NCI-H2171 treated with DMSO at 0.1 percent for 48 hours (cell line): ENCODE data around the gene PLEK.
"Not testable (repeated sequence)": the region's sequence is repeated elsewhere in the genome, so short reads cannot be mapped to it uniquely, and the experiment has no call there.

Experiments
- DNase-seq: peaks from one replicate; lab custom pipeline; 2025; lab: John Stamatoyannopoulos, UW

Gene PLEK, protein sequence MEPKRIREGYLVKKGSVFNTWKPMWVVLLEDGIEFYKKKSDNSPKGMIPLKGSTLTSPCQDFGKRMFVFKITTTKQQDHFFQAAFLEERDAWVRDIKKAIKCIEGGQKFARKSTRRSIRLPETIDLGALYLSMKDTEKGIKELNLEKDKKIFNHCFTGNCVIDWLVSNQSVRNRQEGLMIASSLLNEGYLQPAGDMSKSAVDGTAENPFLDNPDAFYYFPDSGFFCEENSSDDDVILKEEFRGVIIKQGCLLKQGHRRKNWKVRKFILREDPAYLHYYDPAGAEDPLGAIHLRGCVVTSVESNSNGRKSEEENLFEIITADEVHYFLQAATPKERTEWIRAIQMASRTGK

DNA sequence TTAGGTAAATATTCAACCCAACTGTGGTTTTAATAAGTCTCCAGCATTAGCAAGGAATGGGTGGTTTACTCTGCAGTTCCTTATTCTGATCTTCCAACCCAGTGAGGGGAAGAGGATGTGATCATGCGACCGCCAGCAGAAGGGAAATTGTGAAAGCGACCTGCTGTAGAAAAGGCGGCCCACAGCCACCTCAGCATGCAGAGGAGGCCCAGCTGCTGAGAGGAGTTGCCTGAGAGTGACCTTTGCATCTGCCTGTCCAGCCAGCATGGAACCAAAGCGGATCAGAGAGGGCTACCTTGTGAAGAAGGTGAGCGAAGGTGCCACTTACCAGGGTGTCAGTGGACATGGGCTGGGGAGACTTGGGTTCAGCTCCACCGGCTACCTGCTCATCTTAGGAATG is at the start of gene PLEK:
TSS of gene PLEK (plus strand) at position 196 of the 400 bp plus-strand sequence. CDS start at position 266, 70 bp downstream.
- no peak for DNase-seq

DNA sequence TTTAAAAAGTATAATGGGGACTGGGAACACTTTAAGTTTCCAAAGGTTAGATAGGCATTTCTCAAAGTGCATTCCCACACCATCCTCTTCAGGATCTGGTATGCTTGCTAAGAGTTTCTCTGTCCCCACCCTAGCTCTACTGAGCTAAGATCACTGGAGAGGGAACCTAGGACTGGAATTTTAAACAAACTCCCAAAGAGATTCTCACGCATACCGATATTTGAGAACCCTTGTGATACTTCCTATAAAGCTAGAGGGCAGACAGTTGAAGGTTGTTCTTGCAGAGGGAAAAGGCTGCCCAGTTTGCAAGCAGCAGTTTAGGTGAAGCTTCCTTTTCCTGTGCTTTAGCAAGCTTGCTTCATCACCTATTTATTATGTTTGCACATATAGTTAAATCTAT is 49.0 kb upstream of the PLEK start:
- DNase-seq: no peak

DNA sequence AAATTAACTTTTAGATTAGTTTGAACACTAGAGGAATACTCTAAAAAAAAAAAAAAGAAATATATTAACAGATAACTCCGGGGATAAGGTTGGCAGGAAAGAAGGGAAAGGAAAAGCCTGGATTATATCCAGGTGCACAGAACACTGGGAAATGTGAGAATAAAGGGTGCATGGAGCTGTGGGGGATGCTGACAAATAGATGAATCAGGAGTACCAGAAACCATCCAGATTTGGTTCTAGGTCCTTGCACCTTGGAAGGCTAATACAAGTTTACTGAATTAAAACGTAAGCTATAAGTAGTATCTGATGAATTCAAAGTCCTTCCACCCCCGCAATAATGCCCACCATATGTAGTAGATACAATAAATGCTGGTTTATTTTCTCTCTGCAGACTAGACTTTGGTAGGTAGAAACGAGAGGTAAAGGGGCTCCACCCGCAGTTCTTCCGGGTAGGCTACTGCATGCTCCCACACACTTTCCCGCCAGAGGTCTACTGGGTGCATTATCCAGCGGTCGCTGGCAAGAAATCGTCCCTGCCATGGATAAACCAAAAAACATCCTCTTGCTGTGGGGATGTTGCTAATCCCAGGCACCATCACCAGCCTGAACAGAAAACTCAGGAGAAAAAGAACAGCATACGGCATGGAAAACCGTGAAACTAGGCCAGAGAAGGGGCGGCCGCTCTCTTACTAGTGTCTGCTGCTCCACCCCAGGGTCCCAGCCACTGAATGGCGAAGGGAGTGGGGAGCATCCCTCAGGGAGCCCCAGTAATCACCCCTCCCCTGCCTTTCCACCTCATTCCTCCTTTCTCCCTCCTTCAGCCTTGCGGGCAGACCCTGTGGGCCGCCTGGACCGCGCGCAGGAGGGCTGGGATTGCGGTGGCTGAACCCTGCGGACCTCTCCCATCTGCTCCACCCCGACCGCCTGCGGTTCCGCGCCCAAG is 46.8 kb upstream of the PLEK start:
- DNase-seq: no peak

DNA sequence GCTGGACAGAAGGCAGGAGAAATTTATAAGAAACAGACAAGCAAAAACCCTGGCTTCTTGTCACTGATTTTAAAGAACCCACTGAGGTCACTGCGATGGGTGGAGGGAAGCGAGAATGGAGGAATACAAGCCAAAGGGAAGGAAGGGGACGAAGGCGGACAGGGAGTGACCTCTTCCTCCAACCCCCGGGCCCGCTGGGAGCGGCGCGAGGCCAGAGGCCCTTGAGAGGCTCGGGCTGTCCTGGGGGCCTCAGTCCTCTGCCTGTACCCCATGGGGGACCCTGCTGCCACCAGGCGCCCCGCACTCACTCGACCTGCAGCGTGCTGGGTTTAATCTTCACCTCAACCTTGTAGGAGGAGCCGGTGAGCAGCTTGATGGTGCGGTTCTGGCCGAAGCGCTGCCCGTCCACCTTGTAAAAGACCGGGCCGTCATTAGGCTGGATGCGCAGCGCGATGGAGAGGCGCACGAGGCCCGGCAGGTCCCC is 46.1 kb upstream of the PLEK start:
- DNase-seq: no peak

DNA sequence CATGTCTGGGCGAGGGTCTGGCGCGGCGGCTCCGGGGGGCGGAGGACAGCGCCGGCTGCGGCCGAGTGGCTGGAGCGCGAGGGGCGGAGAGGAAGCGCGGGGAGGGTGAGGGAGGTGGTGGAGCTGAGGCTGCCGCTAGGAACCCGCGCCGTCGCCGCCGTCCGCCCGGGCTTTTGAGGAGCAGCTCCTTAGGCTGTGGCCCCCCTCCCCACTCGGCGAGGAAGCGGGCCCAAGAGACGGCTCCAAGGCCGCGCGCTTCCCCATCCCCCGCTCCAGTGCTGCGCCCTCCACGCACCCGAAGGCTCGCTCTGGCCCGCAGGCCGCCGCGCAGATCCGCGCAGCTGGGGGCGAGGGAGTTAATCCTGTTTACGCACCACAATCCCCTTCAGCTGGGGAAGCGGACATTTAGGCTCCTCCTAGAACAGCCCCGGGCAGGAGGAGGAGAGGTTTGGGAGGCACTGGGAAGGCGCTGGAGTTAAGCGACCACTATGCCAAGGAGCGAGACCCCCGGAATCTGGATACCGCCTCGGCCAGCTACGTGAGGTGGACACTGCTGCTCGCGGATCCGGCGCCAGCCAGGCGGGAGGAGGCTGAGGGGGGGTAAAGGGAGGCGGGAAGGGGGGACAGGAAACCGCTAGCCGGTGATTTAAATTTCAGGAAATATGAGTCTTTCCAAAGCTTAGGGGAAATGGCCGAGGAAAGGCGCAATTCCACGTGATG is 45.5 kb upstream of the PLEK start, which contains the start of gene CNRIP1:
TSS of gene CNRIP1 (minus strand) at position 552 of the 720 bp plus-strand sequence. CDS start at position 3, 549 bp downstream.
- DNase-seq: peak; percentile 84

DNA sequence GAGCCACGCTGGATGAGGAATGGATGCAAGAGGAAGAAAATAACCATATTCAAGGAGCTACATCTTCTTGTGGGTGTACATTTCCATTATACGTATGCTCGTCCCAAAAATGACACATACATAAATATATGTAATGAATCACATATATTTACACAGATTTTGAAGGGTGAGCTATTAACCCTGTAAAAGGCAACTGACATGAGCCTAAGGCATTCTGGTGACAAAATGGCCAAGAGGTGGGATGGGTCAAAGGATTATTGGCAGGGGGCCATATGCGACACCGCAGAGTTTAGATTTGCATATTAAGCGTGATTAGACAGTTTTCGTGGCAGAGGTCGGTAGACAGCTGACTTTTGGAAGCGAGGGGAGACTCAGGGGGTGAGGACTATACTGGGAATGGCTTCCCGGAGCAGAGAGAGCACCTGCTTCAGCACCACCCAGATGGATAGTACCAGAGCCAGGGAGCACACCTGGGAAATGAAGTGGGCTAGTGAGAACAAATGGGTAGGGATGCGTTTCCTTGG is 44.9 kb upstream of the PLEK start:
- DNase-seq: peak; percentile 86

DNA sequence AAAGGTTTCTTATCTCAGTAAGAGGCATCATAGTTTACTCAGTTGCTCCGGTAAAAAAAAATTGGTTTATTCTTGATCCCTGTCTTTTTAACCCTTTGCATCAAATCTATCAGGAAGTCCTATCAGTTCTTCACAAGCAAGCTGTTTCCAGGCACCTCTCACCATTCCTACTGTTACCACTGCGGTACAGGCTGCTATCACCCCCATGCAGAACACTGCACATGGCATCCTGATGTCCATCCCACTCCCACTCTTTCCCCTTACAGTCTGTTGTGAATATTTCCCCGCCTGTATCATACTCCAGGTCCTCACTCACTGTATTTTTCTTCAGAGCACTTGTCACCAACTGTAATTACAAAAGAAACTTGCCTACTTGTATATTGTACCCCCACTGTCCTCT is 40.0 kb upstream of the PLEK start:
- no peak for DNase-seq

DNA sequence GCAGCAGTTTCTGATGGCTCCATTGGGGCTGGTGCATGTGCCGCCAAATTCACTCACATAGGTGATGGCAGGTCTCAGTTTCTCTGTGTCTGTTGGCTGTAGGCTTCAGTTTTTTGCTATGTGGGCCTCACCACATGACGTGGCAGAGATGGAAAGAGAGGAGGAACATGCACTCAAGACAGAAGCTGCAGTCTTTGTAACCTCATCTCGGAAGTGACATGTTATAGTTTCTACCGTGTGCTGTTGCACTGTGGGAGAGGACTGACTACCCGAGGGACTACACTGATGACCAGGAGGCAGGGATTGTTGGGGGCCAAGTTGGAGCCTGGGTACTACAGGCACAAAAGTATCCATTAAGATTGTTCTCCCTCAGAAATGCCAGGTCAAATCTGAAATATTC is 36.2 kb upstream of the PLEK start:
- DNase-seq: no peak

DNA sequence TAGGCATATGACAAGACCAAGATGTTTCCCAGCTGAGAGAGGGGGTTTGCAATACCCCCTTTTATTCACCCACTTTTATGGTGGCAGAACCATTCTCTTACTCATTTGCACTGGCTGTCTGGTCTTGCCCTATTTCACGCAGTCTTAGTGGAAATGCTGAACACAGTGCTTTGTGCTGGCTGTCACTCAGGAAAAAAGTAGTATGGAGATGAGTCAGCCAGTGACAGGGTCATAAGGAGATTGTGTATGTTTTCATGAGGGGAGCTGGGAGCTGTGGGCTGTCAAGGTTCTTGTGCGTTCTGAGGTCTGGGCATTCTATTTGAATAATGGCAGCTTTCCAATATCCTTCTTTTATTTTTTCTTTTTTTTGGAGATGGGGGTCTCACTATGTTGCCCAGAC is 34.4 kb upstream of the PLEK start:
- no peak for DNase-seq

DNA sequence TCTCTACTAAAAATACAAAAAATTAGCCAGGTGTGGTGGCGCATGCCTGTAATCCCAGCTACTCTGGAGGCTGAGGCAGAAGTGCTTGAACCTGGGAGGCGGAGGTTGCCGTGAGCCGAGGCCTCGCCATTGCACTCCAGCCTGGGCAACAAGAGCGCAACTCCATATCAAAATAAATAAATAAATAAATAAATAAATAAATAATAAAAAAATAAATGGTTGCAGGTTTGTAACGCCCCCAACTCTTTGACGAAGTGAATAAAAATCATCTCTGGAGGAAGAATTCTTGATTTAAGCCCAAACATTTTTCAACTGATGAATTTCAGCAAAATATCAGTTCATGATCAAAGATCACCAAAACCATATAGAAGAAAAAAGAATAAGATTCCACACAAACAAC is 32.1 kb upstream of the PLEK start:
- DNase-seq: no peak

DNA sequence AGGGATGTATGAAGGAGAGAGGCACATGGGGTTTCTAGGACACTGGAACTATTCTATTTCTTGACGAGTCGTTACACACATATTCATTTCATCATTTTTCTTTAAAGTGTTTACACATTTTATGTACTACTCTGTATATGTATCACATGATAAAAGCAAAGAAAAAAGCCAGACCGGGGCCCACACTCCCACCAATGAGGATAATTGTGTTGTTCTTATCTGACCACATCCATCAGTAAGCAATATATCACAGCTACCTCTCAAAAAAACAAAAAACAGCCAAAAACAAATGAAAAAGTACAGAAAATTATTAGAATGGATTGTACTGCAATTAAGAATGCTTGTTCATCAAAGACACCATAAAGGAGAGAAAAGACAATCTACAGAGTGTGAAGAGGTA is 31.2 kb upstream of the PLEK start:
- DNase-seq: no peak

DNA sequence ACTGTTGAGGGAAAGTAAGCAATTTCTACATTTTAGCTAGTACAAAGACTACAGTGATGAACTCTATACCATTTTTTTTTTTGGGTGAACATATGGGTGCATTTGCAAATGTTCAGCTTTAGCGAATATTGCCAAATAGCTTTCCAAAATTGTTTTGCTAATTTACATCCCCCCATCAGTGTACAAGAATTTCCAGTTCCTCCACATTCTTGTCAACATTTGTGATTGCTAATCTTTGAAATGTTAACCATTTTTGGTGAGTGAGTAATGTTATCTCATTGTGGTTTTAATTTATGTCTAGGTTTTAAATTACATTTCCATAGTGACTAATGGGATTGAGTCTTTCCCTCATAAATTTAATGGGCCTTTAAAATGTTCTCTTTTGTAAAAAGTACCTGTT is 28.9 kb upstream of the PLEK start:
- no peak for DNase-seq

DNA sequence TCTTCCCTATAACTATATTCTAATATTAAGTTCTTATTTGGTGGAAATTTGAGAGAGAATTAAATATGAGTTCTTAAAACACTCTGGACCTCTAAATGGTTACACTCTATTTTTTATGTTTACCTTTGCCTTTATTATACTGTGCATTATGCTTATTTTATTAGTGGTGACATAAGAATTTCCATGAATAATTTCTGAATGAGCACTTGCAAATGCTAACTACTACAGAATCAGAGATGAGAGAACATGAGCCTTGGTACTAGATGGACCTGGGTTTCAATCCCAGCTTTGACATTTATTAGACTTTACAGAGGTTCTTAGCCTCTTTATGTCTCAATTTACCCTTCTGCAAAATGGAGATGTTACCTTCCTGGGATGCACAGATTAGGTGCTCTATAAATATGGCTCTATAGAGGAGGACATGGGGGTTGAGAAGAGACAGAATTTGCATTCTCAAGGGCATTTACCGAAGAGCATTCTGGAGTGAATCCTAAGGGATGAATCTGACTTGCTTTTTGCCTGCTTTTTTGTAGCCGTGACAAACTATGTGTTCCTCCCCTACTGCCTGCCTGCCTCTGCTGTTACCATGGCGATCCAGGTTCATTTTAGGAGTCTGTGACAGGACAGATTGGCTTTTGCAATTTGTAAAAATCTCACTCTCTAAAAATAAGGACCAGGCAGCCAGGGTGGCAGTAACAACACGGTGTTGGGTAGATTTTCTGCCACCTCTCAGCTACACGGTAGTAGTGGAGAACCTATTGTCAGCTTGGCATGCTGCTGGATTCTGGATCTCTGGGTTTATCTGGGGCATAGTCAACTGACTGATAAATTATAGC is 24.6 kb upstream of the PLEK start:
- DNase-seq: no peak

DNA sequence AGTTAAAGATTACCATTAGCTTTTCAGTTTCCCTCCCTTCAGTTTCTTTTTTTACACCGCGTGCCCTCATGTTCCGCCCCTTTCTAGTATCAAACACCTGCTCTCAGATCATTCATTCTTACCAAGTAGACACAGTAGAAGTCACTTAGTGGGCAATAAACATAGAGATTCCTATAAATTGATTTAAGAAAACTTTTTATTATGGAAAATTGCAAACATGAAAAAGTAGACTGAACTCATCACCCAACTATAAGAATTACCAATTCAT is 24.1 kb upstream of the PLEK start:
- no peak for DNase-seq

DNA sequence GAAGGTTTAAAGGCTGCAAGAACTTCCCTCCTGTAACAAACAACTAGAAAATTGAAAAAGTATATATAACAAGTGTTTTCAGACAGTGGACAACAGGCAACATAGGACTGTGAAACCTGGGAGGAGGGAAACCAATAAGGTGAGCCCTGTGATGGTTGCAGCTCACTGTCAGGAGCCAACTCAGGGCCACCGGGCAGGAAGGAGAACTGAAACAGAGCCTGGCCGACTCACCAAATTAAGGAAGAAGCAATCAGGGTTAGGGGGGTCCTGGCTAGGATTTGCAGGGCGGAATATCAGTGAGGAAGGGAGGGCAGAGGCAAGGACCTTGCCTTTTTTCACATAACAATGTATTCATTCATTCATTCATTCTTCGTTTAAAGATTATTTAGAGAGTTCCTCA is 23.5 kb upstream of the PLEK start:
- no peak for DNase-seq

DNA sequence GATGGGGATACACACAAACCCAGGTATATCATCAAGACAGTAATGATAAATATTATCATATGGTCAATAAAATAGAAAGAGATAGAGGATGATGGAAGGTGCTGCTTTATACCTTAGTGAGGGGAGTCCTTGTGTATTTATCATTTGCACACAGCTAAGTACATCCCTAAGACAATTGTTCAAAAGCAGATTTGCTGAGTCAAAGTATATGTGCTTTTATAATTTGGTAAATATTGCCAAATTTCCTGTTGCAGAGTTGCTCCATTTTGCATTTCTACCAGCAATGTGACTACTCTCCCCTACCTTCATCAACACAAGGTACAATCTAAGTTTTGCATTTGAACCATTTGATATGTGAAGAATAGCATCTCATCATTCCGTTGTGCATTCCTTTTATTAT is 22.6 kb upstream of the PLEK start:
- no peak for DNase-seq

DNA sequence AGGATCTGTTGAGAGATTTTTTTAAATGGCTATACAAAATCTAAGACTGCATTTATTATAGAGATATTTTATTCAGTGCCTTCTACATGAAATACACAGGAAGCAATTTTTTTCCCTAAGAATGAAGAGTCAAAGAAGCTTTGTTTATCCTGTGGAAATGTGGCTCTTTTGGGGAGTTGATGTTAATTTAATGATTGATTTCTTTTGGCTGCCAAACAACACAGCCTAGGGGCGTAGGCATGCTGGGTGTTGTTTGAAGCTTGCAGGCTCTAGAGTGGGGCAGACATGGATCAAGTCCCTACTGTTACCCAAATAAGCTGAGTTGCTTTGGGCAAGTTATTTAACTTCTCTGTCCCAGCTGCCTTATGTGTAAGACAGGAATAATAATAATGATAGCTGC is 21.1 kb upstream of the PLEK start:
- DNase-seq: no peak

DNA sequence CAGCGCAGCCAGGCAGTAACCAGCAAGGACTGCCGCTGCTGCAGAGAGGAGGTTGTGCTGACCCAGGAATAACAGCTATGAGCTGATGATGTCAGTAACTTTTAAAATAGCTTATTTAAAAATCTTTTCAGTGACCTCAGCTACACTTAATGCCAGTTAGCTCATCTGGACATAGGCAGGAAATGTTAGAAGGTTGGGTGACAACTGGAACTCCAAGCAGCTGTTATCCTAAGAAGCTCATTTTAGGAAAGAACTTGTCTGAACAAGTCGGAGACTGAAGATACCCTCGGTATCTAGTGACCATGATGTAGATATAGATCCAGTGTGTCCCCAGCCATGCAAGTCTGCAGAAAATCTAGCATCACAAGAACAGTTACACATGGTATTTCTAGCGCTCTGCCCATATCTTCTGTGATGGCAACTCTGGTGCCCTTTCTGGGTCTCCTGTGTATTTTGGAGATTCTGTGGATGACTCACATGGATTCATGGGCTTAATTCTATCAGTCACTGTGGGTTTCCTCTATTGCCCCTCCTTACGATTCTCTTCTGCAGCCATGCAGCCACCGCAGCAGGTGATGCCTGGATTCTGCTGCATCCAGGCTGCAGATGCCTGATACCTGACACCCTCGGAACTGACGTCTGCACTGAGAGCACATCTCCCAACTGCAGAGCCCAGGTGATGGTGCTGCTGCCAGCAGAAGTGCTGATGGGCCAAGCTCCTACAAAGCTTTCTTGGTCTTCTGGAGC is 19.8 kb upstream of the PLEK start:
- DNase-seq: peak; percentile 56

DNA sequence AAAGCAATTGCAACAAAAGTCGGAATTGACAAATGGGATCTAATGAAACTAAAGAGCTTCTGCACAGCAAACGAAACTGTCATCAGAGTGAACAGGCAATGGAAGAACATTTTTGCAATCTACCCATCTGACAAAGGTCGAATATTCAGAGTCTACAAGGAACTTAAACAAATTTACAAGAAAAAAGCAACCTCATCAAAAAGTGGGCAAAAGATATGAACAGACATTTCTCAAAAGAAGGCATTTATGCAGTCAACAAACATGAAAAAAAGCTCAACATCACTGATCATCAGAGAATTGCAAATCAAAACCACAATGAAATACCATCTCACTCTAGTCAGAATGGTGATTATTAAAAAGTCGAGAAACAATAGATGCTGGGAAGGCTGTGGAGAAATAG is 16.0 kb upstream of the PLEK start:
- DNase-seq: not testable (repeated sequence)

DNA sequence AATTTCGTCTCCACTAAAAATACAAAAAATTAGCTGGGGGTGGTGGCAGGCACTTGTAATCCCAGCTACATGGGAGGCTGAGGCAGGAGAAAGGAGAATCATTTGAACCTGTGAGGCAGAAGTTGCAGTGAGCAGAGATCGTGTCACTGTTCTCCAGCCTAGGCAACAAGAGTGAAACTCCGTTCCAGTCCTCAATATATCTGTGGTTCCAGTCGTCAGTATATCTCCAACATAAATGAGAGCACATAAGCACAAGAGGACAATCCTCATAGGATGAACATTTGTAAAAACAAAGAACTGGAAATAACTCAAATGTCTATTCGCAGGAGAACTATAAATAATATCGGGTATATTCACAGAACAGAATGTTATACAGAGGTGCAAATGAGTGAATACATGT is 13.1 kb upstream of the PLEK start:
- no peak for DNase-seq
